WTC11 (cell line): Measurements from ENCODE around the gene ELP4.

Source experiments
- CBFB ChIP-seq: sonication (generic); formaldehyde crosslinking; IDR thresholded peaks from 2 replicates; pipeline ENCODE4 v1.8.1; 2022; ENCODE audit warnings: mild to moderate bottlenecking, low read depth, missing genetic modification reagents
- CREB1 ChIP-seq: sonication (generic); formaldehyde crosslinking; IDR thresholded peaks from 2 replicates; pipeline ENCODE4 v1.8.0; 2023; ENCODE audit warnings: mild to moderate bottlenecking, missing genetic modification reagents
- PRRX2 ChIP-seq: fragments of 250-450 bp; sonication (Bioruptor Pico); IDR thresholded peaks from 2 replicates; pipeline ENCODE4 v1.8.0; 2021; ENCODE audit warnings: mild to moderate bottlenecking
- USF2 ChIP-seq: sonication (generic); formaldehyde crosslinking; IDR thresholded peaks from 2 replicates; pipeline ENCODE4 v1.8.1; 2023; ENCODE audit warnings: mild to moderate bottlenecking, missing genetic modification reagents, moderate library complexity
- ZNF138 ChIP-seq: sonication (generic); formaldehyde crosslinking; conservative IDR thresholded peaks from 2 replicates; pipeline ENCODE4 v1.8.1; 2022; ENCODE audit warnings: mild to moderate bottlenecking, moderate library complexity, missing genetic modification reagents
- TF ChIP-seq, protein P1 (sequence below): fragments of 200-600 bp; IDR thresholded peaks from 2 replicates; pipeline ENCODE4 v1.8.0; 2022; ENCODE audit warnings: antibody characterized with exemption
- TF ChIP-seq, protein P2 (sequence below): sonication (generic); formaldehyde crosslinking; IDR thresholded peaks from 2 replicates; pipeline ENCODE4 v1.8.1; 2022; ENCODE audit warnings: mild to moderate bottlenecking, missing genetic modification reagents, moderate library complexity, borderline replicate concordance
- TF ChIP-seq, protein P3 (sequence below): sonication (generic); formaldehyde crosslinking; IDR thresholded peaks from 2 replicates; pipeline ENCODE4 v1.8.0; 2022; ENCODE audit warnings: mild to moderate bottlenecking, missing genetic modification reagents
- TF ChIP-seq, protein P4 (sequence below): sonication (generic); formaldehyde crosslinking; IDR thresholded peaks from 2 replicates; pipeline ENCODE4 v1.8.1; 2022; ENCODE audit warnings: low read depth, missing genetic modification reagents, borderline replicate concordance
- TF ChIP-seq, protein P5 (sequence below): sonication (generic); formaldehyde crosslinking; IDR thresholded peaks from 2 replicates; pipeline ENCODE4 v1.8.1; 2023; ENCODE audit warnings: mild to moderate bottlenecking, missing genetic modification reagents, borderline replicate concordance

- no peak for TF ChIP-seq CBFB (CRISPR knock-in tag)
- TF ChIP-seq, protein P1, sequence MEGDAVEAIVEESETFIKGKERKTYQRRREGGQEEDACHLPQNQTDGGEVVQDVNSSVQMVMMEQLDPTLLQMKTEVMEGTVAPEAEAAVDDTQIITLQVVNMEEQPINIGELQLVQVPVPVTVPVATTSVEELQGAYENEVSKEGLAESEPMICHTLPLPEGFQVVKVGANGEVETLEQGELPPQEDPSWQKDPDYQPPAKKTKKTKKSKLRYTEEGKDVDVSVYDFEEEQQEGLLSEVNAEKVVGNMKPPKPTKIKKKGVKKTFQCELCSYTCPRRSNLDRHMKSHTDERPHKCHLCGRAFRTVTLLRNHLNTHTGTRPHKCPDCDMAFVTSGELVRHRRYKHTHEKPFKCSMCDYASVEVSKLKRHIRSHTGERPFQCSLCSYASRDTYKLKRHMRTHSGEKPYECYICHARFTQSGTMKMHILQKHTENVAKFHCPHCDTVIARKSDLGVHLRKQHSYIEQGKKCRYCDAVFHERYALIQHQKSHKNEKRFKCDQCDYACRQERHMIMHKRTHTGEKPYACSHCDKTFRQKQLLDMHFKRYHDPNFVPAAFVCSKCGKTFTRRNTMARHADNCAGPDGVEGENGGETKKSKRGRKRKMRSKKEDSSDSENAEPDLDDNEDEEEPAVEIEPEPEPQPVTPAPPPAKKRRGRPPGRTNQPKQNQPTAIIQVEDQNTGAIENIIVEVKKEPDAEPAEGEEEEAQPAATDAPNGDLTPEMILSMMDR = no peak
- TF ChIP-seq ZNF138 = no peak
- no peak for TF ChIP-seq USF2
- TF ChIP-seq PRRX2 (CRISPR knock-in tag) = no peak
- TF ChIP-seq, protein P2, sequence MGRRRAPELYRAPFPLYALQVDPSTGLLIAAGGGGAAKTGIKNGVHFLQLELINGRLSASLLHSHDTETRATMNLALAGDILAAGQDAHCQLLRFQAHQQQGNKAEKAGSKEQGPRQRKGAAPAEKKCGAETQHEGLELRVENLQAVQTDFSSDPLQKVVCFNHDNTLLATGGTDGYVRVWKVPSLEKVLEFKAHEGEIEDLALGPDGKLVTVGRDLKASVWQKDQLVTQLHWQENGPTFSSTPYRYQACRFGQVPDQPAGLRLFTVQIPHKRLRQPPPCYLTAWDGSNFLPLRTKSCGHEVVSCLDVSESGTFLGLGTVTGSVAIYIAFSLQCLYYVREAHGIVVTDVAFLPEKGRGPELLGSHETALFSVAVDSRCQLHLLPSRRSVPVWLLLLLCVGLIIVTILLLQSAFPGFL (CRISPR knock-in tag) = no peak
- TF ChIP-seq, protein P3, sequence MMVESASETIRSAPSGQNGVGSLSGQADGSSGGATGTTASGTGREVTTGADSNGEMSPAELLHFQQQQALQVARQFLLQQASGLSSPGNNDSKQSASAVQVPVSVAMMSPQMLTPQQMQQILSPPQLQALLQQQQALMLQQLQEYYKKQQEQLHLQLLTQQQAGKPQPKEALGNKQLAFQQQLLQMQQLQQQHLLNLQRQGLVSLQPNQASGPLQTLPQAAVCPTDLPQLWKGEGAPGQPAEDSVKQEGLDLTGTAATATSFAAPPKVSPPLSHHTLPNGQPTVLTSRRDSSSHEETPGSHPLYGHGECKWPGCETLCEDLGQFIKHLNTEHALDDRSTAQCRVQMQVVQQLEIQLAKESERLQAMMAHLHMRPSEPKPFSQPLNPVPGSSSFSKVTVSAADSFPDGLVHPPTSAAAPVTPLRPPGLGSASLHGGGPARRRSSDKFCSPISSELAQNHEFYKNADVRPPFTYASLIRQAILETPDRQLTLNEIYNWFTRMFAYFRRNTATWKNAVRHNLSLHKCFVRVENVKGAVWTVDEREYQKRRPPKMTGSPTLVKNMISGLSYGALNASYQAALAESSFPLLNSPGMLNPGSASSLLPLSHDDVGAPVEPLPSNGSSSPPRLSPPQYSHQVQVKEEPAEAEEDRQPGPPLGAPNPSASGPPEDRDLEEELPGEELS (CRISPR knock-in tag) = no peak
- TF ChIP-seq CREB1 (CRISPR knock-in tag) = no peak
- TF ChIP-seq, protein P4, sequence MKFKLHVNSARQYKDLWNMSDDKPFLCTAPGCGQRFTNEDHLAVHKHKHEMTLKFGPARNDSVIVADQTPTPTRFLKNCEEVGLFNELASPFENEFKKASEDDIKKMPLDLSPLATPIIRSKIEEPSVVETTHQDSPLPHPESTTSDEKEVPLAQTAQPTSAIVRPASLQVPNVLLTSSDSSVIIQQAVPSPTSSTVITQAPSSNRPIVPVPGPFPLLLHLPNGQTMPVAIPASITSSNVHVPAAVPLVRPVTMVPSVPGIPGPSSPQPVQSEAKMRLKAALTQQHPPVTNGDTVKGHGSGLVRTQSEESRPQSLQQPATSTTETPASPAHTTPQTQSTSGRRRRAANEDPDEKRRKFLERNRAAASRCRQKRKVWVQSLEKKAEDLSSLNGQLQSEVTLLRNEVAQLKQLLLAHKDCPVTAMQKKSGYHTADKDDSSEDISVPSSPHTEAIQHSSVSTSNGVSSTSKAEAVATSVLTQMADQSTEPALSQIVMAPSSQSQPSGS (CRISPR knock-in tag) = no peak
- TF ChIP-seq, protein P5, sequence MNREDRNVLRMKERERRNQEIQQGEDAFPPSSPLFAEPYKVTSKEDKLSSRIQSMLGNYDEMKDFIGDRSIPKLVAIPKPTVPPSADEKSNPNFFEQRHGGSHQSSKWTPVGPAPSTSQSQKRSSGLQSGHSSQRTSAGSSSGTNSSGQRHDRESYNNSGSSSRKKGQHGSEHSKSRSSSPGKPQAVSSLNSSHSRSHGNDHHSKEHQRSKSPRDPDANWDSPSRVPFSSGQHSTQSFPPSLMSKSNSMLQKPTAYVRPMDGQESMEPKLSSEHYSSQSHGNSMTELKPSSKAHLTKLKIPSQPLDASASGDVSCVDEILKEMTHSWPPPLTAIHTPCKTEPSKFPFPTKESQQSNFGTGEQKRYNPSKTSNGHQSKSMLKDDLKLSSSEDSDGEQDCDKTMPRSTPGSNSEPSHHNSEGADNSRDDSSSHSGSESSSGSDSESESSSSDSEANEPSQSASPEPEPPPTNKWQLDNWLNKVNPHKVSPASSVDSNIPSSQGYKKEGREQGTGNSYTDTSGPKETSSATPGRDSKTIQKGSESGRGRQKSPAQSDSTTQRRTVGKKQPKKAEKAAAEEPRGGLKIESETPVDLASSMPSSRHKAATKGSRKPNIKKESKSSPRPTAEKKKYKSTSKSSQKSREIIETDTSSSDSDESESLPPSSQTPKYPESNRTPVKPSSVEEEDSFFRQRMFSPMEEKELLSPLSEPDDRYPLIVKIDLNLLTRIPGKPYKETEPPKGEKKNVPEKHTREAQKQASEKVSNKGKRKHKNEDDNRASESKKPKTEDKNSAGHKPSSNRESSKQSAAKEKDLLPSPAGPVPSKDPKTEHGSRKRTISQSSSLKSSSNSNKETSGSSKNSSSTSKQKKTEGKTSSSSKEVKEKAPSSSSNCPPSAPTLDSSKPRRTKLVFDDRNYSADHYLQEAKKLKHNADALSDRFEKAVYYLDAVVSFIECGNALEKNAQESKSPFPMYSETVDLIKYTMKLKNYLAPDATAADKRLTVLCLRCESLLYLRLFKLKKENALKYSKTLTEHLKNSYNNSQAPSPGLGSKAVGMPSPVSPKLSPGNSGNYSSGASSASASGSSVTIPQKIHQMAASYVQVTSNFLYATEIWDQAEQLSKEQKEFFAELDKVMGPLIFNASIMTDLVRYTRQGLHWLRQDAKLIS = no peak
Measured at GRCh38 chr11:31818425-31818755, 308.8 kb downstream of the ELP4 start.
